DND-41 (cell line): ENCODE results near the gene BFAR.

Experiments used
- ATAC-seq: fragments of 200-7000 bp; cut with Tn5 transposase; 3 replicates; pipeline ENCODE4 v1.9.1; 2021; ENCODE audit warnings: low read depth; ENCODE audit not compliant: insufficient read depth
- DNase-seq: peaks from one replicate; pipeline ENCODE4 v3.0.0-alpha.2; 2020
- H2AFZ ChIP-seq: 2 replicates; pipeline ENCODE4 v1.6.0; 2012; ENCODE audit warnings: low read depth, low read length
- H3K27ac ChIP-seq: 2 replicates; pipeline ENCODE4 v1.5.1; 2012; ENCODE audit warnings: low read length, inconsistent platforms
- H3K27me3 ChIP-seq: fragments of 200-600 bp; sonication (generic); 2 replicates; pipeline ENCODE4 v1.6.0; 2012; ENCODE audit warnings: low read length, mild to moderate bottlenecking, inconsistent platforms; ENCODE audit not compliant: insufficient read depth, poor library complexity
- H3K36me3 ChIP-seq: 2 replicates; pipeline ENCODE4 v1.5.1; 2012; ENCODE audit warnings: low read length, inconsistent platforms; ENCODE audit not compliant: insufficient read depth
- H3K4me1 ChIP-seq: 2 replicates; pipeline ENCODE4 v1.5.1; 2012; ENCODE audit warnings: mild to moderate bottlenecking, low read length; ENCODE audit not compliant: insufficient read depth
- H3K4me2 ChIP-seq: 2 replicates; pipeline ENCODE4 v1.6.0; 2012; ENCODE audit warnings: mild to moderate bottlenecking, moderate library complexity, low read length, inconsistent platforms; ENCODE audit not compliant: insufficient read depth
- H3K4me3 ChIP-seq, 2 experiments: fragments of 200-600 bp in 1 of 2; shearing (Covaris generic) in 1 of 2; 2 replicates each; pipeline ENCODE4 v1.5.1; 2012 to 2016; ENCODE audit warnings: inconsistent platforms in 2 of 2, low read length in 2 of 2, mild to moderate bottlenecking in 2 of 2, low read depth in 1 of 2, moderate library complexity in 1 of 2
- H3K79me2 ChIP-seq: 2 replicates; pipeline ENCODE4 v1.6.0; 2012; ENCODE audit warnings: low read length, inconsistent platforms; ENCODE audit not compliant: insufficient read depth
- H3K9ac ChIP-seq: 2 replicates; pipeline ENCODE4 v1.6.0; 2012; ENCODE audit warnings: low read depth, mild to moderate bottlenecking, inconsistent platforms, low read length, moderate library complexity
- H3K9me3 ChIP-seq: 2 replicates; pipeline ENCODE4 v1.5.1; 2012; ENCODE audit warnings: low read length, moderate library complexity, mild to moderate bottlenecking, inconsistent platforms; ENCODE audit not compliant: insufficient read depth, severe bottlenecking
- H4K20me1 ChIP-seq: 2 replicates; pipeline ENCODE4 v1.6.0; 2012; ENCODE audit warnings: low read length; ENCODE audit not compliant: insufficient read depth
- EZH2 ChIP-seq: IDR thresholded peaks from 3 replicates; pipeline ENCODE4 v1.6.1; 2012; ENCODE audit warnings: borderline replicate concordance, low read depth, mild to moderate bottlenecking, moderate library complexity, low read length, inconsistent platforms; ENCODE audit not compliant: severe bottlenecking
- TF ChIP-seq, protein P1 (sequence below): IDR thresholded peaks from 2 replicates; pipeline ENCODE4 v1.5.1; 2012; ENCODE audit warnings: borderline replicate concordance, low read length, moderate library complexity, mild to moderate bottlenecking; ENCODE audit not compliant: poor library complexity, severe bottlenecking; ENCODE audit errors: extremely low read depth

The BFAR gene

DNA sequence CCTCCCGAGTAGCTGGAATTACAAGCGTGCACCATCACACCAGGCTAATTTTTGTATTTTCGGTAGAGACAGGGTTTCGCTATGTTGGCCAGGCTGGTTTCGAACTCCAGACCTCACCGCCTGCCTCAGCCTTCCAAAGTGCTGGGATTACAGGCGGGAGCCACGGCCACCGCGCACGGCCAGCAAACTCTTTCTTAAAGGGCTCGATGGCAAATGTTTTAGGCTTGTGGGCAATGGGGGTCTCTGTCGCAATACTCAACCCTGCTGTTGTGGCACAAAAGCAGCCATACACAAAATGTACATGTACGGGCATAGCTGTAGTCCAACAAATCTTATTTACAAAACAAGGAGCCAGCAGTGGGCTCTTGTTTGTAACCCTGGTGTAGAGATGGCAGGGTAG is 21.1 kb upstream of the BFAR start:
- Histone ChIP-seq H3K27ac (no peak overlapping the region), H3K79me2 (0 out of 2 replicates have a peak, but pooled peaks cover 3% of the 10 kb centered on the region), H3K9ac (no peak overlapping the region), H3K27me3 (no peaks in the 10 kb centered on the region), H4K20me1 (no peaks in the 10 kb centered on the region), H3K9me3 (no peaks in the 10 kb centered on the region), H3K4me1 (no peaks in the 10 kb centered on the region), H3K36me3 (peaks cover 85% of the 10 kb centered on the region), H3K4me2 (no peak overlapping the region), H3K4me3 (no peak overlapping the region), H2AFZ (no peak overlapping the region)
- DNase-seq = no peak
- ATAC-seq = no peak
- no peak for TF ChIP-seq EZH2
- TF ChIP-seq, protein P1, sequence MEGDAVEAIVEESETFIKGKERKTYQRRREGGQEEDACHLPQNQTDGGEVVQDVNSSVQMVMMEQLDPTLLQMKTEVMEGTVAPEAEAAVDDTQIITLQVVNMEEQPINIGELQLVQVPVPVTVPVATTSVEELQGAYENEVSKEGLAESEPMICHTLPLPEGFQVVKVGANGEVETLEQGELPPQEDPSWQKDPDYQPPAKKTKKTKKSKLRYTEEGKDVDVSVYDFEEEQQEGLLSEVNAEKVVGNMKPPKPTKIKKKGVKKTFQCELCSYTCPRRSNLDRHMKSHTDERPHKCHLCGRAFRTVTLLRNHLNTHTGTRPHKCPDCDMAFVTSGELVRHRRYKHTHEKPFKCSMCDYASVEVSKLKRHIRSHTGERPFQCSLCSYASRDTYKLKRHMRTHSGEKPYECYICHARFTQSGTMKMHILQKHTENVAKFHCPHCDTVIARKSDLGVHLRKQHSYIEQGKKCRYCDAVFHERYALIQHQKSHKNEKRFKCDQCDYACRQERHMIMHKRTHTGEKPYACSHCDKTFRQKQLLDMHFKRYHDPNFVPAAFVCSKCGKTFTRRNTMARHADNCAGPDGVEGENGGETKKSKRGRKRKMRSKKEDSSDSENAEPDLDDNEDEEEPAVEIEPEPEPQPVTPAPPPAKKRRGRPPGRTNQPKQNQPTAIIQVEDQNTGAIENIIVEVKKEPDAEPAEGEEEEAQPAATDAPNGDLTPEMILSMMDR = no peak

DNA sequence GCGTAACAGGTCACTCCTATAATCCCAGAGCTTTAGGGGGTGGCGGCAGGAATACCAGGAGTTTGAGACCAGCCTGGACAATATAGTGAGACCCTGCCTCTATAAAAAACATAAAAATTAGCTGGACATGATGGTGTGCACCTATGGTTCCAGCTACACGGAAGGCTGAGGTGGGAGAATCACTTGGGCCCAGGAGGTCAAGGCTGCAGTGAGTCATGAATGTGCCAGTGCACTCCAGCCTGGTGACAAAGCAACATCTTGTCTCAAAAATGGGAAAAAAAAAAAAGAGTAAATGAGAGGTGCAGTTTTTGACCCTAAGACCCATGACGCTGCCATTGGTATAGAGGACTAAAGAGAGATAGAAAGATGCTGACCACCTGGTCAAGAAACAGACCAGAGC is 18.8 kb upstream of the BFAR start:
- no peak overlapping the region for H3K4me3 ChIP-seq
- H3K79me2 ChIP-seq = 0 out of 2 replicates have a peak, but pooled peaks cover 3% of the 10 kb centered on the region
- DNase-seq (no peak), ATAC-seq (no peak)
- H3K4me2 ChIP-seq = no peak overlapping the region
- no peaks in the 10 kb centered on the region for H3K27me3 ChIP-seq
- H3K36me3 ChIP-seq = peaks cover 87% of the 10 kb centered on the region
- no peak overlapping the region for H2AFZ ChIP-seq
- H3K4me1 ChIP-seq = no peaks in the 10 kb centered on the region
- no peaks in the 10 kb centered on the region for H4K20me1 ChIP-seq
- TF ChIP-seq, protein P1 = no peak
- no peak for TF ChIP-seq EZH2
- no peaks in the 10 kb centered on the region for H3K9me3 ChIP-seq
- H3K9ac ChIP-seq = no peak overlapping the region
- no peak overlapping the region for H3K27ac ChIP-seq

DNA sequence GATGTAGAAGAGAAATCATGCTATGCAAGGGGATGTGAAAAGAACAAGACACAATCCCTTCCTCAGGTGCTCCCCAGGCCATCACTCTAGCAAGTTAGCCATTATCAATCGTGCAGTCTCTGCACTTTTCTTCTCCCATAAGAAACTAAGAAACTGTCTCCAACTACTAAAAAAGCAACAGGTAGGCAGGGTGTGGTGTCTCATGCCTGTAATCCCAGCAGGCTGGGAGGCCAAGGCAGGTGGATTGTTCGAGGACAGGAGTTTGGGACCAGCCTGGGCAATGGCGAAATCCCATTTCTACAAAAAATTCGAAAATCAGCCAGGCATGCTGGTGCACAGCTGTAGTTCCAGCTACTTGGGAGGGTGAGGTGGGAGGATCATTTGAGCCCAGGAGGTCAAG is 16.5 kb upstream of the BFAR start:
- H3K27me3 ChIP-seq = no peaks in the 10 kb centered on the region
- no peak overlapping the region for H3K4me3 ChIP-seq
- TF ChIP-seq, protein P1 = no peak
- no peak for TF ChIP-seq EZH2
- no peak overlapping the region for H3K9ac ChIP-seq
- no peak for DNase-seq
- H2AFZ ChIP-seq = no peak overlapping the region
- no peak overlapping the region for H3K27ac ChIP-seq
- no peak for ATAC-seq
- no peaks in the 10 kb centered on the region for H3K4me1 ChIP-seq
- peaks cover 79% of the 10 kb centered on the region for H3K36me3 ChIP-seq
- peaks cover 14% of the 10 kb centered on the region; the same call in 1 of the 2 replicates for H3K79me2 ChIP-seq
- H3K4me2 ChIP-seq = no peak overlapping the region
- H3K9me3 ChIP-seq = no peaks in the 10 kb centered on the region
- H4K20me1 ChIP-seq = 0 out of 2 replicates have a peak, but pooled peaks cover 4% of the 10 kb centered on the region

DNA sequence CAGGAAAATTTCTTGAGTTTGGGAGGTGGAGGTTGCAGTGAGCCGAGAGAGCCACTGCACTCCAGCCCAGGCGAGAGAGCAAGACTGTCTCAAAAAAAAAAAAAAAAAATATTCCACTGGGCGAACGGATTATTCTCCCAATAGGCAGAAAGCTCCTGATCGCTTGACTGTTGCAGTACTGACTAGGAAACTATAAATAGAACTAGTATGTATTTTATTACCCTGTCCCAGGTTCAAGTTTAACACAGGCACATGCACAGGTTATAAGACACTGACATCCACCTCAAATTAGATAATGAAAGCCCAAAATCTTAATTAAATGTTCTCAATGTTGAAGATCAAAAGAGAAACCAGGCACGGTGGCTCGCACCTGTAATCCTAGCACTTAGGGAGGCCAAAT is 14.2 kb upstream of the BFAR start:
- H3K4me3 ChIP-seq = no peak overlapping the region
- DNase-seq = no peak
- no peak for ATAC-seq
- TF ChIP-seq EZH2 = no peak
- TF ChIP-seq, protein P1 = no peak
- H3K9me3 ChIP-seq = no peaks in the 10 kb centered on the region
- H3K79me2 ChIP-seq = peaks cover 16% of the 10 kb centered on the region; the same call in 1 of the 2 replicates
- 0 out of 2 replicates have a peak, but pooled peaks cover 5% of the 10 kb centered on the region for H4K20me1 ChIP-seq
- H3K27ac ChIP-seq = no peak overlapping the region
- no peaks in the 10 kb centered on the region for H3K4me1 ChIP-seq
- H3K9ac ChIP-seq = no peak overlapping the region
- H3K36me3 ChIP-seq = peaks cover 80% of the 10 kb centered on the region
- no peak overlapping the region for H2AFZ ChIP-seq
- H3K4me2 ChIP-seq = no peak overlapping the region
- no peaks in the 10 kb centered on the region for H3K27me3 ChIP-seq
